ENCODE results near the gene ILDR1.

DNA sequence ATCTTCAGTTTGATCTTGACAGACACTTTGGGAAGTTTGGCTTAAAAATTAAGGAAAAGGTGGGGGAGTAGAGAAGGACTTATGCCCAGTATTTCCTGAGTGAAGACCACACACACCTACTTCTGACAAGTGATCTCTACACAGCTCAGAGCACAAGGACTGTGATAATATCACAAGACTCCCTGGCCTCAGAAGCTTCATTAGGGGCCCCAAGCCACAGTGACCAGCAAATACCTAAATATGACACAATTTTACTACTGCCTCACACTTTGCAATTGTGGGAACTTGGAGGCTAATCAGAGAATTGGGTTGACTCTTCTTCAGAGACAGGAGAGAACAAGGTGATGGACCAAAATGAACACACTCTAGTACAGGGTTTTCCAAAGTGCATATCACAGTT is 2.6 kb downstream of the ILDR1 start:
- TF ChIP-seq SUZ12 (IDR thresholded peaks at IDR 0.05; ENCODE audit: extremely low read depth, insufficient read depth, insufficient read length), result no peak
- no peak for TF ChIP-seq ZNF274 (IDR thresholded peaks at IDR 0.05; ENCODE audit: low read depth, low read length)
- no peak for TF ChIP-seq YY1 (IDR thresholded peaks at IDR 0.05; ENCODE audit: insufficient read depth, insufficient read length)
